Cardiac muscle cell (in vitro differentiated cells and primary cell): ENCODE measurements around the gene AP4M1. TPM values are rescaled to one million over a fixed set of nuclear protein-coding genes. Genes with fewer than 3 reads are reported as not detected.
A peak's percentile ranks its signal among the peaks of the same experiment; 100 is the strongest.

Experiments used
- DNase-seq, 2 donors: peaks; one replicate each; pipeline versions ENCODE4 v3.0.0 to v3.0.0-alpha.2; 2010 to 2017; ENCODE audit warnings: low read depth in 1 of 2, low spot score in 1 of 2
- H3K27ac ChIP-seq: fragments of 200-600 bp; sonication (generic); 2 replicates; pipeline ENCODE4 v1.5.1; 2016
- H3K27me3 ChIP-seq: fragments of 200-600 bp; sonication (generic); 2 replicates; pipeline ENCODE4 v1.6.0; 2016; ENCODE audit warnings: control low read depth
- H3K36me3 ChIP-seq: fragments of 200-600 bp; sonication (generic); 2 replicates; pipeline ENCODE4 v1.5.1; 2016; ENCODE audit warnings: control low read depth
- H3K4me1 ChIP-seq: fragments of 200-600 bp; sonication (generic); 2 replicates; pipeline ENCODE4 v1.8.1; 2017; ENCODE audit warnings: low read depth, mild to moderate bottlenecking, mixed run types
- H3K4me3 ChIP-seq: fragments of 200-600 bp; sonication (generic); 2 replicates; pipeline ENCODE4 v1.5.1; 2016; ENCODE audit warnings: mild to moderate bottlenecking
- H3K9me3 ChIP-seq: fragments of 200-600 bp; sonication (generic); 2 replicates; pipeline ENCODE4 v1.5.1; 2017; ENCODE audit warnings: low read depth, mild to moderate bottlenecking, control low read depth
- CTCF ChIP-seq: IDR thresholded peaks from 2 replicates; pipeline ENCODE4 v1.5.1; 2012; ENCODE audit warnings: low read depth, mild to moderate bottlenecking, low read length
- polyA plus RNA-seq: library from polyadenylated mRNA; unstranded; fragments of >200 nt; fragmentation: Nextera tagmentation; extraction: Ambion mirVana; gene quantifications from 2 replicates; pipeline ENCODE4 v1.2.1, GENCODE V29; 2016
- total RNA-seq: library from RNA; depleted of rRNA; stranded (reverse); fragments of >200 nt; gene quantifications from 2 replicates; pipeline ENCODE4 v1.2.3, GENCODE V29; 2016

AP4M1 gene
- total and polyA plus RNA-seq, 2 experiments from 2014 or later = 29.3 to 35.2 TPM

- no peak overlapping the region for H3K27ac ChIP-seq
- H3K4me3 ChIP-seq = no peak overlapping the region
- no peaks in the 10 kb centered on the region for H3K9me3 ChIP-seq
- H3K36me3 ChIP-seq = no peaks in the 10 kb centered on the region
- no peaks in the 10 kb centered on the region for H3K27me3 ChIP-seq
- no peak for DNase-seq
- TF ChIP-seq CTCF = no peak
- H3K4me1 ChIP-seq = peaks cover 8% of the 10 kb centered on the region
These were observed 23.1 kb downstream of the AP4M1 start for GRCh38 chr7:100124301-100125230.

GRCh38 chr7:100126239-100126930 is 24.9 kb downstream of the AP4M1 start:
- Histone ChIP-seq H3K27ac (peak overlapping the region; percentile 93), H3K4me1 (no peaks in the 10 kb centered on the region), H3K4me3 (peak overlapping the region; percentile 46), H3K27me3 (no peaks in the 10 kb centered on the region), H3K9me3 (no peaks in the 10 kb centered on the region), H3K36me3 (no peaks in the 10 kb centered on the region)
- TF ChIP-seq CTCF = no peak
- no peak for DNase-seq

GRCh38 chr7:100126931-100127865 is 25.8 kb downstream of the AP4M1 start, which contains the start of gene MBLAC1:
MBLAC1 (plus strand) TSS chr7:100126967; CDS start chr7:100127396, 429 bp downstream.
- H3K4me1 ChIP-seq = no peaks in the 10 kb centered on the region
- peak; percentile 92 to 96 for DNase-seq
- H3K27me3 ChIP-seq = no peaks in the 10 kb centered on the region
- peak within 1 kb of the TSS; percentile 93 for H3K27ac ChIP-seq
- no peaks in the 10 kb centered on the region for H3K9me3 ChIP-seq
- peak within 1 kb of the TSS; percentile 46 for H3K4me3 ChIP-seq
- no peak for TF ChIP-seq CTCF
- H3K36me3 ChIP-seq = no peaks in the 10 kb centered on the region

GRCh38 chr7:100127866-100128636 is 26.6 kb downstream of the AP4M1 start:
- TF ChIP-seq CTCF = no peak
- Histone ChIP-seq H3K4me1 (no peaks in the 10 kb centered on the region), H3K36me3 (no peaks in the 10 kb centered on the region), H3K4me3 (peak overlapping the region; percentile 46), H3K9me3 (no peaks in the 10 kb centered on the region), H3K27me3 (no peaks in the 10 kb centered on the region), H3K27ac (no peak overlapping the region)
- DNase-seq = peak; percentile 23 to 62
